HG02798 (cell line): ENCODE results near the gene MYORG.
A peak's percentile ranks its signal among the peaks of the same experiment; 100 is the strongest.
"Not testable (repeated sequence)": the region's sequence is repeated elsewhere in the genome, so short reads cannot be mapped to it uniquely, and the experiment has no call there.

ENCODE experiments used
- ATAC-seq: cut with Tn5 transposase; IDR thresholded peaks from one replicate; pipeline ENCODE4 v1.9.1; 2021; ENCODE audit warnings: mild to moderate bottlenecking; ENCODE audit not compliant: unreplicated experiment, poor library complexity

Gene MYORG

DNA sequence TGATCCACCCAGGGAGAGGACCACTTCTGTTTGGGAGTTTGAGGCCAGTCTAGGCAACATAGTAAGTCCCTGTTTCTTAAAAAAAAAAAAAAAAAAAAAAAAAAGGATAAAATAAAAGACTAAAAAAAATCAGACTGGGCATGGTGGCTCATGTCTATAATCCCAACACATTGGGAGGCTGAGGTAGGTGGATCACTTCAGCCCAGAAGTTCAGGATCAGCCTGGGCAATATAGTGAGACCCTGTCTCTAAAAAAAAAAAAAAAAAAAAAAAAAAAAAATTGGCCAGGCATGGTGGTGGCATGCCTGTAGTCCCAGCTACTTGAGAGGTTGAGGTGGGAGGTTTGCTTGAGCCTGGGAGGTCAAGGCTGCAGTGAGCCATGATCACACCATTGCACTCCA, 38.6 kb downstream of the MYORG start:
- not testable (repeated sequence) for ATAC-seq

GRCh38 chr9:34337403-34337802, 39.3 kb downstream of the MYORG start:
- no peak for ATAC-seq

DNA sequence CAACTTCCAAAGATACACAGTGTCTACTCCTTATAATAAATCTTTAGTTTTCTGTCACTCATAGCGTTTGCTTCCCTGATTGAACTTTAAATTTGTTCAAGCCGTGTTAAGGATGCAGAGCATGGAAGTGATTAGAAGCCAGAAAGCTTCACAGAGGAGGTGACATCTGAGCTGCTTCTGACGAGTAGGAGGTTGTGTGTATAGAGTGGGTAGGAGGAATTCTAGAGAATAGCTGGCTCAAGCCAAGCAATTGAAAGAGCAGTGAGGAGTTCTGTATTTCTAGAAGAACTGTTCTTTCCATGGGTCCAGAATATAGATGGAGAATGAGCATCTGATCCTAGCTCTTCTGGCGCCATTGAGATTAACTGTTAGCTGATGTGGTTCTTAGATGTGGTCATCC, 41.3 kb downstream of the MYORG start:
- ATAC-seq = no peak

GRCh38 chr9:34334916-34335315, 41.8 kb downstream of the MYORG start:
- no peak for ATAC-seq

DNA sequence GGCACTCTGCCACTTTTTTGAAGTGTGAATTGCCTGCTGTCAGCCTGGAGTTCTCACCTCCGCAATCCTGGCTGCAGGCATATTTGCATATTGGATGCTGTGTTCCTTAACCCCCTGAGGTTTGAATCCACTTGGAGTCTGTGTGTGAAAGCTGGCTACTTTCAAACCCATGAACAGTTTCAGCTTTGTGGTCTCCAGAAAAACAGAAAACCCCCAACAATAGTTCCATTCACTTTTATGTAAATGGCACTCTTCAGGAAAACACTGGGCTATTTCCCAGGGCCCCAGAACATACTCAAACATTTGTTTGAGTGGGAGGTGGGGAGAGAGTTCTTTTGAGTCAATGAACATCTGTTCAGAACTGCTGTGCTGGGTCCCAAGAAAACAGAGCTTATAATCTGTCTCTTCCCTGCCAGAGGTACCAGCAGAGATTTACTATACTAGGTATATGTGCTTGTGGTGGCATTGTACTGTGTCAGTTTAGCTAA, 42.3 kb downstream of the MYORG start:
- ATAC-seq = no peak

DNA sequence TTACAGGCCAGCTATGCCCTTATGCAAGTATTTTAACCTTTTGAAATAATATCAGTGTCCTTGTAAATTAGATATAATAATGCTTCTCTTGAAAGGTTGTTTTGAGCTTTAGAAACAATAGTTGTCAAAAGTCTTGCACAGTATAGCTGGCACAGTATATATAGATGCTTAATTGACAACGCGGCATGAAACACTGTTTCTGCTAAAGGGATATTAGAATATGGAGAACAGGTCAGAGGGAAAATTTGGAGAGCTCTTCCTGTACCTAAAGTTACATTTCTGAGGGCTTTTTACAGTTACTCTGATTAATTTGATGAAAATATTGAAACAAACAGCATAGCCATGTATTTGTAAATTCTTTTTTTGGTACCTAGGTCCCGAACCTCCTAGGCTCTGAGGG, 42.9 kb downstream of the MYORG start:
- no peak for ATAC-seq

- ATAC-seq = no peak
Observed at GRCh38 chr9:34332076-34332964, 44.4 kb downstream of the MYORG start.

- no peak for ATAC-seq
Observed at GRCh38 chr9:34331196-34331595, 45.5 kb downstream of the MYORG start.

GRCh38 chr9:34328987-34329832, 47.5 kb downstream of the MYORG start, which contains the start of the genes KIF24 and NUDT2:
KIF24 (minus strand) TSS chr9:34329268; CDS start chr9:34311346, 17,922 bp downstream.
NUDT2 (plus strand) TSS chr9:34329569; CDS start chr9:34339040, 9,471 bp downstream.
- ATAC-seq = peak; percentile 94

GRCh38 chr9:34328500-34328986, 48.2 kb downstream of the MYORG start:
- peak; percentile 0 for ATAC-seq

DNA sequence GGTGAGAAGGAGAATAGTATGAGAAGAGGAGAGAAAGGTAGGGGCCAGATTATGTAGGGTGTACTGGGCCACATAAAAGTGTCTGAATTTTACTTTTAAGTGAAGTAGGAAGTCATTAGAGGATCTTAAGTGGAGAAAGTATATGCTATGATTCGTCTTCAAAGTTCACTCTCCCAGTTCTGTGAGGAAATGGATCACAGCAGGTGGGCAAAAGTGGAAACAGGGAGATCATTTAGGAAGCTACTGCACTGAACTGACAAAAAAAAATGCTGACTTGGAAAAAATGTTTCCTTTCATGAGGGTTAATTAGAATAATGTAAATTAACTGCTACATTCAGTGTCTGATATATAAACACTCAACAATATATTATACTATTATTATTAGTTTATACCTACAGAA, 50.0 kb downstream of the MYORG start:
- ATAC-seq = no peak

DNA sequence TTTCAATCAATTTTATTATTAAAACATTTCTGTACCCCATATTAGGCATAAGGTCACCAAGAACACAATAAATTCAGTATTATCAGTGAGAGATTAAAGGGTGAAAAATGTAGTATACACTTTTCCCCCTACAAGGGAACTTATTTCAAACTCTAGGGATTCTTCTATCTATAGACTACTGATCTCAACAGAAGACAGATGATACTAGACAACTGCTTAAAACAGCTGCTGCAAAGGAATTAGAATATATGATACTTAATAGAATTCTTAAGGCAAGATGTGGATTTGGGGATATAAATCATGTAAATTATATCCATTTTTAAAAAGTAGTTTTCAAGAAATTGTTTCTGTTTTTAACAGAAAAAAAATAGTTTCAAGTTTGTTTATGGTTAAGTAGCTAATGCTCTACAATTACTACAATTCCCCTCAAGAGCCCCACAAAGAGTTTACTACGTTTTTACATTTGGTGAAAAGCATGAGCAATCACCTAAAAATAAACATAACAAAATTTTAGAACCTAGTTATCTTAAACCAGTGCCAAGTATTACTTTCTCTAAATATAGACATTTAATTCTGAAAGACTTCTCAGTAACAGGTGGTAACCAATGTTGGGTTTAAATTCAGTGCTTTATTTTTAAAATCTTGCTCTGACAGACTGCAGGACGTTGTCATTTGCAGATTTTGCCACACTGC, 53.7 kb downstream of the MYORG start:
- ATAC-seq = no peak

DNA sequence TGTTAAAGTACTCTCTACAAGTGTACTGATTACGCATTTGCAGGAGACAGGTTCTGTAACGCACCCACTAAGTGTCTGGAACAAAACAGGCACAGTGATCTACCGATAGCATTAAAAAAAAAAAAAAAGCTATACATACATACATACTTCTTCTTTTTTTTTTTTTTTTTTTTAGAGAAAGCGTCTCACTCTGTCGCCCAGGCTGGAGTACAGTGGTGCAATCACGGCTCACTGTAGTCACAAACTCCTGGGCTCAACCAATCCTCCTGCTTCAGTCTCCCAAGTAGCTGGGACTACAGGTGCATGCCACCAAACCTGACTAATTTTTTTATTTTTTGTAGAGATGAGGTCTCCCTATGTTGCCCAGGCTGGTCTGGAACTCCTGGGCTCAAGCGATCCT, 55.2 kb downstream of the MYORG start:
- ATAC-seq = no peak

- ATAC-seq = no peak
Observed at GRCh38 chr9:34318163-34318790, 58.4 kb downstream of the MYORG start.

DNA sequence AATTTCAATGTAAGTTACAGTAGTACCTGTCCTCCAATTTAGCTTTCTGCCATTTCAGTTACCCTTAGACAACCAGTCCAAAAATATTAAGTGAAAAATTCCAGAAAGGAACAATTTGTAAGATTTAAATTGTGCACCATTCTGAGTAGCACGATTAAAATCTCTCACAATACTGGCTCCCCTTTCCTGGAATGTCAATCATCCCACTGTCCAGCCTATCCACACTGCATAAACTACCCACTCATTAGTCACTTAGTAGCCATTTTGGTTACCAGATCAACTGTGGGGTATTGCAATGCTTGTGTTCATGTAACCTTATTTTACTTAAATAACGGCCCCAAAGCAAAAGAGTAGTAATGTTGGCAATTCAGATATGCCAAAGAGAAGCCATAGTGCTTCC, 59.3 kb downstream of the MYORG start:
- no peak for ATAC-seq
